ENCODE measurements around the gene CD151. TPM values are rescaled to one million over a fixed set of nuclear protein-coding genes. Genes with fewer than 3 reads are reported as not detected.

Gene CD151
- total RNA-seq, 1 experiment from 2014 or later, result 296 TPM

DNA sequence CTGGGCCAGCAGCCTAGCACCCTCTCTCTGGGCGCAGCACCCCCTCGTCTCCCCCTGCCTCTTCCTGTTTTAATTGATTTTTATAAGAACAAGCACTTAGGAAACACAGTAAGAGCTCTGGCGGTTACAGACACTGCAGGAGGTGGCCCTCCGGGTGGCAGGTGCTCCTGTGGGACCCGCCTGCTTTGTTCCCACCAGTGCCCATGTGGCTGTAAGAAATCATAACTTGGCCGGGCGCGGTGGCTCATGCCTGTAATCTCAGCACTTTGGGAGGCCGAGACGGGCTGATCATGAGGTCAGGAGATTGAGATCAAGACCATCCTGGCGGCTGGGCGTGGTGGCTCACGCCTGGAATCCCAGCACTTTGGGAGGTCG lies 28.3 kb downstream of the CD151 start (continued):
- TF ChIP-seq, protein P1, sequence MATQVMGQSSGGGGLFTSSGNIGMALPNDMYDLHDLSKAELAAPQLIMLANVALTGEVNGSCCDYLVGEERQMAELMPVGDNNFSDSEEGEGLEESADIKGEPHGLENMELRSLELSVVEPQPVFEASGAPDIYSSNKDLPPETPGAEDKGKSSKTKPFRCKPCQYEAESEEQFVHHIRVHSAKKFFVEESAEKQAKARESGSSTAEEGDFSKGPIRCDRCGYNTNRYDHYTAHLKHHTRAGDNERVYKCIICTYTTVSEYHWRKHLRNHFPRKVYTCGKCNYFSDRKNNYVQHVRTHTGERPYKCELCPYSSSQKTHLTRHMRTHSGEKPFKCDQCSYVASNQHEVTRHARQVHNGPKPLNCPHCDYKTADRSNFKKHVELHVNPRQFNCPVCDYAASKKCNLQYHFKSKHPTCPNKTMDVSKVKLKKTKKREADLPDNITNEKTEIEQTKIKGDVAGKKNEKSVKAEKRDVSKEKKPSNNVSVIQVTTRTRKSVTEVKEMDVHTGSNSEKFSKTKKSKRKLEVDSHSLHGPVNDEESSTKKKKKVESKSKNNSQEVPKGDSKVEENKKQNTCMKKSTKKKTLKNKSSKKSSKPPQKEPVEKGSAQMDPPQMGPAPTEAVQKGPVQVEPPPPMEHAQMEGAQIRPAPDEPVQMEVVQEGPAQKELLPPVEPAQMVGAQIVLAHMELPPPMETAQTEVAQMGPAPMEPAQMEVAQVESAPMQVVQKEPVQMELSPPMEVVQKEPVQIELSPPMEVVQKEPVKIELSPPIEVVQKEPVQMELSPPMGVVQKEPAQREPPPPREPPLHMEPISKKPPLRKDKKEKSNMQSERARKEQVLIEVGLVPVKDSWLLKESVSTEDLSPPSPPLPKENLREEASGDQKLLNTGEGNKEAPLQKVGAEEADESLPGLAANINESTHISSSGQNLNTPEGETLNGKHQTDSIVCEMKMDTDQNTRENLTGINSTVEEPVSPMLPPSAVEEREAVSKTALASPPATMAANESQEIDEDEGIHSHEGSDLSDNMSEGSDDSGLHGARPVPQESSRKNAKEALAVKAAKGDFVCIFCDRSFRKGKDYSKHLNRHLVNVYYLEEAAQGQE (IDR thresholded peaks at IDR 0.05; ENCODE audit: low read depth), result no peak
- TF ChIP-seq ELF1 (IDR thresholded peaks at IDR 0.05; ENCODE audit: borderline replicate concordance, low read depth) (no peak), SRF (IDR thresholded peaks at IDR 0.05; ENCODE audit: low read depth) (no peak), JUND (IDR thresholded peaks at IDR 0.05) (no peak), EZH2 (IDR thresholded peaks at IDR 0.05) (no peak), EZH2phosphoT487 (IDR thresholded peaks at IDR 0.05; ENCODE audit: borderline replicate concordance) (no peak)

DNA sequence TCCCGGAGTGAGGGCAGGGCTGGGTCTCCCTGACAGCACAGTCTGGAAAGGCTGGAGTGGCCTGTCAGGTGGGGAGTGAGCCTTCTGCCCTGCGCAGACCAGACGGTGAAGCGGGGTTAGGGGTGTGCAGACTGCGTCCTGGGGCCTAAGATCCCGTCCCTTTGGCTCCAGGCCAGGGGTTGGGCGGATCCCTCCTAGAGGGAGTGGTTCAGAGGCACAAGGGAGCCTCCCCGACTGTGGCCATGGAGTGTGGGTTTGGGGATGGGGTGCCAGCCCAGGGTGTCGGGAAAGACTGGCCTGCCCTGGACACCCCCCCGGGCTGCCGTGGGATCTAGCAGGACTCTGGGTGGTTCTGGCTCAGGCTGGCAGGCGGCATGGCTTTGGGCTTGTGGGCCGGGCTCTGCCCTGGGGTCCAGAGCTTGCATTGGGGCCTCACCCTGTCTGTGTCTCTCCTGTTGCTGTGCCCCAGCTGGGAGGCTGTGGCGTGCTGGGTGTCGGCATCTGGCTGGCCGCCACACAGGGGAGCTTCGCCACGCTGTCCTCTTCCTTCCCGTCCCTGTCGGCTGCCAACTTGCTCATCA lies 29.4 kb downstream of the CD151 start:
- DNase-seq (ENCODE audit: low read depth, low spot score) (no peak), ATAC-seq (peak; percentile 19)
- intact Hi-C loops (cut with micrococcal nuclease), result no loop called here
- H4K20me1 ChIP-seq (ENCODE audit: insufficient read depth), result no peaks in the 10 kb centered on the region
- ChIA-PET CTCF (interaction anchor here (0.7 kb wide), 1 partner anchor 389 kb away, joined by 4 read pairs; no protein-coding TSS in a partner anchor), POLR2A (no interaction called here), RAD21 (ENCODE audit: low non-redundant PET in 1 of 2, low total read pairs in 2 of 2, uncharacterized antibody in 2 of 2, unreplicated experiment in 2 of 2) (interaction anchor here in 1 of 2 experiments (1.0 kb wide), 1 partner anchor 16 kb away, joined by 3 read pairs; no protein-coding TSS in a partner anchor)
- no peak overlapping the region for H3K27ac ChIP-seq (ENCODE audit: low read depth, low read length)
- no peaks in the 10 kb centered on the region for H3K9me2 ChIP-seq (ENCODE audit: insufficient read depth)
- BruUV-seq (replicated peaks), result no TSS peak
- no peak overlapping the region for H2AFZ ChIP-seq (ENCODE audit: low read depth, low read length, poor library complexity, severe bottlenecking)
- TF ChIP-seq JUND (IDR thresholded peaks at IDR 0.05) (no peak), SRF (IDR thresholded peaks at IDR 0.05; ENCODE audit: low read depth) (no peak), CBX3 (IDR thresholded peaks at IDR 0.05; ENCODE audit: low read depth) (no peak), POLR2AphosphoS5 (IDR thresholded peaks at IDR 0.05; ENCODE audit: low read depth, low read length) (no peak)
- TF ChIP-seq, protein P2, sequence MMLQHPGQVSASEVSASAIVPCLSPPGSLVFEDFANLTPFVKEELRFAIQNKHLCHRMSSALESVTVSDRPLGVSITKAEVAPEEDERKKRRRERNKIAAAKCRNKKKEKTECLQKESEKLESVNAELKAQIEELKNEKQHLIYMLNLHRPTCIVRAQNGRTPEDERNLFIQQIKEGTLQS (IDR thresholded peaks at IDR 0.05), result no peak
- H3K4me3 ChIP-seq (replicated peaks in 1 of 2; ENCODE audit: low read depth in 1 of 2, low read length in 2 of 2), result no peak overlapping the region
- H3K36me3 ChIP-seq (ENCODE audit: control insufficient read depth in 1 of 2, insufficient read depth in 2 of 2, low read length in 2 of 2), result no peaks in the 10 kb centered on the region
- no peaks in the 10 kb centered on the region for H3K27me3 ChIP-seq (ENCODE audit: insufficient read depth, low read length)
- no peaks in the 10 kb centered on the region for H3K79me2 ChIP-seq (ENCODE audit: insufficient read depth, low read length)
- H3K4me1 ChIP-seq (ENCODE audit: control insufficient read depth in 1 of 2, insufficient read depth in 2 of 2, low read length in 2 of 2), result peaks cover 7 to 31% of the 10 kb centered on the region in 2 experiments
- no peak overlapping the region for H3K9ac ChIP-seq (ENCODE audit: low read length)
- no peak overlapping the region for H3K4me2 ChIP-seq (ENCODE audit: low read length)
- H3K9me3 ChIP-seq (ENCODE audit: control insufficient read depth in 1 of 2, insufficient read depth in 1 of 2, low read depth in 1 of 2, low read length in 2 of 2), result no peaks in the 10 kb centered on the region
